ENCODE data around the gene PRPF38B. TPM values are rescaled to one million over a fixed set of nuclear protein-coding genes. Genes with fewer than 3 reads are reported as not detected.
A peak's percentile ranks its signal among the peaks of the same experiment; 100 is the strongest.

PRPF38B gene
- total RNA-seq, 6 donors from 2014 or later = 28.9 to 81.7 (median 35.5) TPM

- Histone ChIP-seq H3K27me3 (no peaks in the 10 kb centered on the region), H3K27ac (no peak overlapping the region), H3K4me1 (no peaks in the 10 kb centered on the region), H3K9me3 (no peaks in the 10 kb centered on the region), H3K4me3 (no peak overlapping the region), H3K36me3 (no peaks in the 10 kb centered on the region)
- DNase-seq (no peak), ATAC-seq (ENCODE audit: low FRiP score in 2 of 2) (no peak)
- TF ChIP-seq CTCF (IDR thresholded peaks at IDR 0.05) = no peak
- TF ChIP-seq POLR2A (IDR thresholded peaks at IDR 0.05) = no peak
- TF ChIP-seq EP300 (IDR thresholded peaks at IDR 0.05) = no peak
- TF ChIP-seq POLR2AphosphoS5 (IDR thresholded peaks at IDR 0.05) = no peak
Observed at GRCh38 chr1:108668777-108669176, 23.3 kb upstream of the PRPF38B start.

GRCh38 chr1:108669679-108670078 lies 22.4 kb upstream of the PRPF38B start:
- H3K27me3 ChIP-seq = no peaks in the 10 kb centered on the region
- DNase-seq = no peak
- WGBS, 2 donors = 77 to 81% methylated on average over 7 of the region's 7 CpGs
- no peak overlapping the region for H3K27ac ChIP-seq
- ATAC-seq (ENCODE audit: low FRiP score in 2 of 2) = no peak
- H3K36me3 ChIP-seq = no peaks in the 10 kb centered on the region
- H3K4me3 ChIP-seq = no peak overlapping the region
- H3K9me3 ChIP-seq = no peaks in the 10 kb centered on the region
- H3K4me1 ChIP-seq = no peaks in the 10 kb centered on the region
- TF ChIP-seq EP300 (IDR thresholded peaks at IDR 0.05) (no peak), CTCF (IDR thresholded peaks at IDR 0.05) (no peak), POLR2AphosphoS5 (IDR thresholded peaks at IDR 0.05) (no peak), POLR2A (IDR thresholded peaks at IDR 0.05) (no peak)

- Histone ChIP-seq H3K36me3 (no peaks in the 10 kb centered on the region), H3K4me1 (no peaks in the 10 kb centered on the region), H3K27me3 (no peaks in the 10 kb centered on the region), H3K27ac (no peak overlapping the region), H3K4me3 (no peak overlapping the region), H3K9me3 (no peaks in the 10 kb centered on the region)
- ATAC-seq (ENCODE audit: low FRiP score in 2 of 2) (no peak), DNase-seq (no peak)
- TF ChIP-seq POLR2A (IDR thresholded peaks at IDR 0.05) (no peak), POLR2AphosphoS5 (IDR thresholded peaks at IDR 0.05) (no peak), CTCF (IDR thresholded peaks at IDR 0.05) (no peak)
- 94 to 100% methylated on average over 3 to 5 of the region's 5 CpGs for WGBS, 2 donors
Observed at GRCh38 chr1:108670131-108670773, 21.9 kb upstream of the PRPF38B start.

GRCh38 chr1:108671143-108671542 lies 21.0 kb upstream of the PRPF38B start:
- no peak overlapping the region for H3K27ac ChIP-seq
- no peaks in the 10 kb centered on the region for H3K27me3 ChIP-seq
- no peak overlapping the region for H3K4me3 ChIP-seq
- H3K9me3 ChIP-seq = no peaks in the 10 kb centered on the region
- ATAC-seq (ENCODE audit: low FRiP score in 2 of 2) (no peak), DNase-seq (no peak)
- H3K36me3 ChIP-seq = no peaks in the 10 kb centered on the region
- H3K4me1 ChIP-seq = no peaks in the 10 kb centered on the region
- no peak for TF ChIP-seq CTCF (IDR thresholded peaks at IDR 0.05)
- no peak for TF ChIP-seq POLR2AphosphoS5 (IDR thresholded peaks at IDR 0.05)
- TF ChIP-seq POLR2A (IDR thresholded peaks at IDR 0.05) = no peak
- TF ChIP-seq EP300 (IDR thresholded peaks at IDR 0.05) = no peak
- WGBS, 2 donors = 67 to 95% methylated on average over 1 to 2 of the region's 2 CpGs

- WGBS, 2 donors = 77 to 85% methylated on average over 4 of the region's 4 CpGs
- peak in 1 of 2 donors; percentile 72 for ATAC-seq (ENCODE audit: low FRiP score in 2 of 2)
Observed at GRCh38 chr1:108678706-108679105, 13.4 kb upstream of the PRPF38B start.

More at GRCh38 chr1:108678706-108679105, 13.4 kb upstream of the PRPF38B start:
- Histone ChIP-seq H3K27ac (no peak overlapping the region), H3K36me3 (no peaks in the 10 kb centered on the region), H3K4me3 (no peak overlapping the region), H3K9me3 (no peaks in the 10 kb centered on the region), H3K27me3 (no peaks in the 10 kb centered on the region), H3K4me1 (peaks cover 0 to 5% (median 0%) of the 10 kb centered on the region in 4 donors)
- TF ChIP-seq EP300 (IDR thresholded peaks at IDR 0.05) = no peak
- no peak for TF ChIP-seq POLR2AphosphoS5 (IDR thresholded peaks at IDR 0.05)
- no peak for TF ChIP-seq CTCF (IDR thresholded peaks at IDR 0.05)
- no peak for TF ChIP-seq POLR2A (IDR thresholded peaks at IDR 0.05)
- no peak for DNase-seq
